ENCODE measurements around the gene PARD6B. TPM values are rescaled to one million over a fixed set of nuclear protein-coding genes. Genes with fewer than 3 reads are reported as not detected.

Gene PARD6B
- total RNA-seq, 1 experiment from 2014 or later: 41.3 TPM

DNA sequence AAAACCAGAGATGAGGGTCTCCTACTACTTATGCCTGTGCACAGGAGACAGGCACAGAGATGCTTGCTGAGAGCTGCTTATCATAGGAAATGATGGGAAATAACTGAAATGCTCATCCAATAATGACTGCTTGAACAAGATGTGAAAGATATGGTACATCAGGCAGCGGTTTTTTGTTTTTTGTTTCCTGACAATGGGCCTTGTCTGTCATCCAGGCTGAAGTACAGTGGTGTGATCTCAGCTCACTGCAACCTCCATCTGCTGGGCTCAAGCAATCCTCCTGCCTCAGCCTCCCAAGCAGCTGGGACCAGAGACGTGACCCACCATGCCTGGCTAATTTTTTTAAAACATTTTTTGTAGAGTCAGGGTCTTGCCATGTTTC is 38.8 kb upstream of the PARD6B start:
- Histone ChIP-seq H3K9me3 (ENCODE audit: control insufficient read depth in 1 of 2, insufficient read depth in 1 of 2, low read depth in 1 of 2, low read length in 2 of 2) (no peaks in the 10 kb centered on the region), H3K36me3 (ENCODE audit: control insufficient read depth in 1 of 2, insufficient read depth in 2 of 2, low read length in 2 of 2) (no peaks in the 10 kb centered on the region), H3K4me1 (ENCODE audit: control insufficient read depth in 1 of 2, insufficient read depth in 2 of 2, low read length in 2 of 2) (peaks cover 12 to 15% of the 10 kb centered on the region in 2 experiments), H3K27ac (ENCODE audit: low read depth, low read length) (no peak overlapping the region), H3K4me3 (replicated peaks in 1 of 2; ENCODE audit: low read depth in 1 of 2, low read length in 2 of 2) (no peak overlapping the region), H3K4me2 (ENCODE audit: low read length) (no peak overlapping the region), H4K20me1 (ENCODE audit: insufficient read depth) (no peaks in the 10 kb centered on the region), H3K79me2 (ENCODE audit: insufficient read depth, low read length) (no peaks in the 10 kb centered on the region), H3K27me3 (ENCODE audit: insufficient read depth, low read length) (no peaks in the 10 kb centered on the region), H3K9ac (ENCODE audit: low read length) (no peak overlapping the region), H2AFZ (ENCODE audit: low read depth, low read length, poor library complexity, severe bottlenecking) (no peak overlapping the region), H3K9me2 (ENCODE audit: insufficient read depth) (no peaks in the 10 kb centered on the region)
- CTCF ChIA-PET: no interaction called here
- ATAC-seq (no peak), DNase-seq (ENCODE audit: low read depth, low spot score) (no peak)
- POLR2A ChIA-PET: no interaction called here
- intact Hi-C loops (cut with micrococcal nuclease): no loop called here
- no TSS peak for BruUV-seq (replicated peaks)
- TF ChIP-seq SIN3A (IDR thresholded peaks at IDR 0.05; ENCODE audit: low read depth) (no peak), FOSL1 (IDR thresholded peaks at IDR 0.05; ENCODE audit: low read depth) (no peak), RAD21 (IDR thresholded peaks at IDR 0.05; ENCODE audit: low read depth) (no peak)
- RAD21 ChIA-PET (ENCODE audit: low non-redundant PET in 1 of 2, low total read pairs in 2 of 2, uncharacterized antibody in 2 of 2, unreplicated experiment in 2 of 2): no interaction called here

DNA sequence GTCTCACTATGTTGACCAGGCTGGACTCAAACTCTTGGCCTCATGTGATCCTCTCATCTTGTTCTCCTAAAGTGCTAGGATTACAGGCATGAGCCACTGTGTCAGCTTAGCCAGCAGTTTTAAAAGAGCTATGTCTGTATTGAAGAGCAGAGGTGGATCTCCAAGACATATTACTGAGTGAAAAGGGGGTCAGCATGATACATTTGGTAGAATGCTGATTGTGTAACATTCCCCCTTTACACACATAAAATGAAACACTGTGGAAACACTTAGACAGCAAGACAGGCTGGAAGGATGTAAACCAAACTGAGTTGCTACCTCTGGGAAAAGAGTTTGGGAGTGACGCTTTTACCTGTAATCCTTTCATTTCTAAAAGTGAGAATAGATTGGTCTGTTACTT is 38.4 kb upstream of the PARD6B start:
- no TSS peak for BruUV-seq (replicated peaks)
- intact Hi-C loops (cut with micrococcal nuclease): no loop called here
- Histone ChIP-seq H3K4me3 (replicated peaks in 1 of 2; ENCODE audit: low read depth in 1 of 2, low read length in 2 of 2) (no peak overlapping the region), H3K27me3 (ENCODE audit: insufficient read depth, low read length) (no peaks in the 10 kb centered on the region), H3K9ac (ENCODE audit: low read length) (no peak overlapping the region), H3K9me2 (ENCODE audit: insufficient read depth) (no peaks in the 10 kb centered on the region), H3K36me3 (ENCODE audit: control insufficient read depth in 1 of 2, insufficient read depth in 2 of 2, low read length in 2 of 2) (no peaks in the 10 kb centered on the region), H3K27ac (ENCODE audit: low read depth, low read length) (no peak overlapping the region), H3K4me1 (ENCODE audit: control insufficient read depth in 1 of 2, insufficient read depth in 2 of 2, low read length in 2 of 2) (peaks cover 12 to 15% of the 10 kb centered on the region in 2 experiments), H4K20me1 (ENCODE audit: insufficient read depth) (no peaks in the 10 kb centered on the region), H3K79me2 (ENCODE audit: insufficient read depth, low read length) (no peaks in the 10 kb centered on the region), H3K4me2 (ENCODE audit: low read length) (no peak overlapping the region), H2AFZ (ENCODE audit: low read depth, low read length, poor library complexity, severe bottlenecking) (no peak overlapping the region), H3K9me3 (ENCODE audit: control insufficient read depth in 1 of 2, insufficient read depth in 1 of 2, low read depth in 1 of 2, low read length in 2 of 2) (no peaks in the 10 kb centered on the region)
- ChIA-PET CTCF (no interaction called here), RAD21 (ENCODE audit: low non-redundant PET in 1 of 2, low total read pairs in 2 of 2, uncharacterized antibody in 2 of 2, unreplicated experiment in 2 of 2) (no interaction called here), POLR2A (no interaction called here)
- no peak for ATAC-seq
- DNase-seq (ENCODE audit: low read depth, low spot score): no peak
- TF ChIP-seq REST (IDR thresholded peaks at IDR 0.05; ENCODE audit: low read depth) (no peak), MAX (IDR thresholded peaks at IDR 0.05) (no peak), SRF (IDR thresholded peaks at IDR 0.05; ENCODE audit: low read depth) (no peak)

Measured in HCT116 (cell line).